Gastrocnemius medialis (tissue), 4 donors: ENCODE measurements around the gene AP2S1. TPM values are rescaled to one million over a fixed set of nuclear protein-coding genes. Genes with fewer than 3 reads are reported as not detected.

Experiments used
- ATAC-seq, 2 donors: fragments of 150-250 bp; one replicate each; pipeline ENCODE4 v1.9.1; 2016
- DNase-seq, 2 donors: peaks; one replicate each; pipeline ENCODE4 v3.0.0-alpha.2; 2019
- H3K27ac ChIP-seq, 4 donors: fragments of 200-600 bp; sonication (generic); 1 replicate in 1 of 4; 2 replicates in 3 of 4; pipeline ENCODE4 v1.5.1; 2016 to 2018; ENCODE audit warnings: mild to moderate bottlenecking in 2 of 4, moderate library complexity in 1 of 4
- H3K27me3 ChIP-seq, 3 donors: fragments of 200-600 bp; sonication (generic) in 2 of 3; 1 replicate in 1 of 3; 2 replicates in 2 of 3; pipeline versions ENCODE4 v1.5.1 to v1.6.0; 2016 to 2019; ENCODE audit warnings: mild to moderate bottlenecking in 1 of 3, moderate library complexity in 1 of 3
- H3K36me3 ChIP-seq, 2 donors: fragments of 200-600 bp; sonication (generic) in 1 of 2; one replicate each; pipeline ENCODE4 v1.5.1; 2017 to 2018
- H3K4me1 ChIP-seq, 2 donors: fragments of 200-600 bp; sonication (generic) in 1 of 2; one replicate each; pipeline ENCODE4 v1.5.1; 2016 to 2017; ENCODE audit warnings: mild to moderate bottlenecking in 2 of 2
- H3K4me3 ChIP-seq, 4 donors: fragments of 200-600 bp; sonication (generic) in 3 of 4; 1 replicate in 1 of 4; 2 replicates in 3 of 4; pipeline ENCODE4 v1.5.1; 2016 to 2019; ENCODE audit warnings: mild to moderate bottlenecking in 2 of 4
- H3K9me3 ChIP-seq, 3 donors: fragments of 200-600 bp; sonication (generic) in 2 of 3; 1 replicate in 1 of 3; 2 replicates in 2 of 3; pipeline ENCODE4 v1.5.1; 2016 to 2019
- POLR2A ChIP-seq, 2 donors: fragments of 450-650 bp; IDR thresholded peaks; one replicate each; pipeline ENCODE4 v1.6.1; 2017; ENCODE audit warnings: antibody characterized with exemption in 2 of 2, mild to moderate bottlenecking in 2 of 2, moderate library complexity in 2 of 2
- in situ Hi-C, 4 donors: fragments of 200-750 bp; cut with MboI; loops; one replicate each; pipeline versions ENCODE4 v1.15.0 to v1.8.0; 2017; ENCODE audit warnings: low sequenced_read_pairs in 4 of 4
- intact Hi-C: fragments of 100-400 bp; cut with DNase I; formaldehyde crosslinking; loops from one replicate; pipeline ENCODE4 v1.15.1; 2023; ENCODE audit warnings: low total_unique reads
- total RNA-seq, 4 donors: library from RNA; depleted of rRNA; stranded (reverse); fragments of >200 nt; gene quantifications; one replicate each; pipeline versions ENCODE4 v1.1.0 to v1.2.3, GENCODE V29; 2016
- TF ChIP-seq, protein P1 (sequence below), 5 experiments: fragments of 450-650 bp in 3 of 5; fragments of 200-600 bp in 2 of 5; sonication (generic) in 2 of 5; IDR thresholded peaks in 4 of 5; conservative IDR thresholded peaks in 1 of 5; 1 replicate in 4 of 5; 2 replicates in 1 of 5; pipeline ENCODE4 v1.5.1; 2016 to 2019; ENCODE audit warnings: antibody characterized with exemption in 5 of 5, mild to moderate bottlenecking in 3 of 5, moderate library complexity in 3 of 5

Gene AP2S1
- total RNA-seq, 4 donors from 2014 or later: 42.7 to 94.1 (median 64.9) TPM

DNA sequence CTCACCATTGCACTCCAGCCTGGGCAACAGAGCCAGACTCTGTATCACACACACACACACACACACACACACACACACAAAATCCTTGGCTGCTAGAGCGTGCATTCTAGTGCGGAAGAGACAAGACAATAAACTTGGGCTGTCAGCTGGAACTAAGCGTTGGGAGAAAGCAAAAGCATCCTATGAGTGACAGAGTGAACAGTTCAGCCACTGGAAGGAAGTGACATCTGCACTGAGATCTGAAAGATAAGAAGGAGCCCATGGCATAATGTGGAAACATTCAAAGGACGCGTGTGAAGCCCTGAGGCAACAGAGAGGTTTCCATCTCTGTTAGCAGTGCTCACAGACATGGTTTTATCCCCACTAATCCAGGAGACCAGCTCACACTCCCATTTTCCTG lies 58.7 kb downstream of the AP2S1 start:
- Histone ChIP-seq H3K4me3 (no peak overlapping the region), H3K27ac (no peak overlapping the region), H3K9me3 (no peaks in the 10 kb centered on the region), H3K36me3 (no peaks in the 10 kb centered on the region), H3K4me1 (peaks cover 5 to 8% of the 10 kb centered on the region in 2 donors), H3K27me3 (peaks cover 9 to 16% (median 11%) of the 10 kb centered on the region in 3 donors)
- in situ Hi-C loops: no loop called here
- no peak for ATAC-seq
- DNase-seq: no peak
- intact Hi-C loops: no loop called here
- TF ChIP-seq, protein P1, sequence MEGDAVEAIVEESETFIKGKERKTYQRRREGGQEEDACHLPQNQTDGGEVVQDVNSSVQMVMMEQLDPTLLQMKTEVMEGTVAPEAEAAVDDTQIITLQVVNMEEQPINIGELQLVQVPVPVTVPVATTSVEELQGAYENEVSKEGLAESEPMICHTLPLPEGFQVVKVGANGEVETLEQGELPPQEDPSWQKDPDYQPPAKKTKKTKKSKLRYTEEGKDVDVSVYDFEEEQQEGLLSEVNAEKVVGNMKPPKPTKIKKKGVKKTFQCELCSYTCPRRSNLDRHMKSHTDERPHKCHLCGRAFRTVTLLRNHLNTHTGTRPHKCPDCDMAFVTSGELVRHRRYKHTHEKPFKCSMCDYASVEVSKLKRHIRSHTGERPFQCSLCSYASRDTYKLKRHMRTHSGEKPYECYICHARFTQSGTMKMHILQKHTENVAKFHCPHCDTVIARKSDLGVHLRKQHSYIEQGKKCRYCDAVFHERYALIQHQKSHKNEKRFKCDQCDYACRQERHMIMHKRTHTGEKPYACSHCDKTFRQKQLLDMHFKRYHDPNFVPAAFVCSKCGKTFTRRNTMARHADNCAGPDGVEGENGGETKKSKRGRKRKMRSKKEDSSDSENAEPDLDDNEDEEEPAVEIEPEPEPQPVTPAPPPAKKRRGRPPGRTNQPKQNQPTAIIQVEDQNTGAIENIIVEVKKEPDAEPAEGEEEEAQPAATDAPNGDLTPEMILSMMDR (IDR thresholded peaks at IDR 0.05 in 4 of 5, conservative IDR thresholded peaks at IDR 0.05 in 1 of 5): no peak
- no peak for TF ChIP-seq POLR2A (IDR thresholded peaks at IDR 0.05)

DNA sequence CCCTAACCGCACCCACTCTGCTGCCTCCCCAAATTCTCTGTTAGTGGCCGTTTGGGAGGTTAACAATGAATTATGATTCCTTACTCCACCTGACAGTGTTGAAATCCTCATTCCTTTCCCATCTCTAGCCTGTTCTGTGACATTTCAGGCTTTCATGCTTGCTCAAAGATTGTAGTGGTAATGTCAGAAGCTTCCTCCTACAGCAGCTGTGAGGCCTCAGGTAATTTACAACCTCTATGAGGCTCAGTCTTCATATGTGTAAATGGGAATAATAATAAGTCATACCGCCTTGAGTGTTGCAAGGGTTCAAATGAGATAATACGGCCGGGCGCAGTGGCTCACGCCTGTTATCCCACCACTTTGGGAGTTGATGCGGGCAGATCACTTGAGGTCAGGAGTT lies 61.3 kb downstream of the AP2S1 start:
- in situ Hi-C loops (no loop called here), intact Hi-C loops (no loop called here)
- H3K27ac ChIP-seq: no peak overlapping the region
- no peak for TF ChIP-seq POLR2A (IDR thresholded peaks at IDR 0.05)
- TF ChIP-seq, protein P1 (IDR thresholded peaks at IDR 0.05 in 4 of 5, conservative IDR thresholded peaks at IDR 0.05 in 1 of 5): no peak
- DNase-seq: no peak
- H3K4me3 ChIP-seq: no peak overlapping the region
- ATAC-seq: no peak
- H3K36me3 ChIP-seq: no peaks in the 10 kb centered on the region
- H3K27me3 ChIP-seq: peaks cover 11 to 27% (median 18%) of the 10 kb centered on the region in 3 donors
- H3K4me1 ChIP-seq: peaks cover 11 to 14% of the 10 kb centered on the region in 2 donors
- H3K9me3 ChIP-seq: no peaks in the 10 kb centered on the region

DNA sequence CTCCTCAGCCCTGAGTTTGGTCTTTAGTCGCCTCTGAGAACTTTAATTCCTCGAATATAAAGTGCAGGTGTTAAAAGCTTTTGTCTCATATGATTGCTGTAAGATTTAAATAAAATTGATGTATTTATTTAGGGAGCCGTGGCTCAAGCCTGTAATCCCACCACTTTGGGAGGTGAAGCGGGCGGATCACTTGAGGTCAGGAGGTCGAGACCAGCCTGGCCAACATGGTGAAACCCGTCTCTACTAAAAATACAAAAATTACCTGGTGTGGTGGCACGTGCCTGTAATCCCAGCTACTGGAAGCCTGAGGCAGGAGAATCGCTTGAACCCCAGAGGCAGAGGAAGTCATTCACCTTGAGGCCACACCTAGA lies 61.7 kb downstream of the AP2S1 start:
- in situ Hi-C loops: no loop called here
- no peaks in the 10 kb centered on the region for H3K9me3 ChIP-seq
- no peak for TF ChIP-seq POLR2A (IDR thresholded peaks at IDR 0.05)
- TF ChIP-seq, protein P1 (IDR thresholded peaks at IDR 0.05 in 4 of 5, conservative IDR thresholded peaks at IDR 0.05 in 1 of 5): no peak
- peak overlapping the region in 2 of 4 donors; percentile 61 to 65 for H3K4me3 ChIP-seq
- no peak overlapping the region for H3K27ac ChIP-seq
- DNase-seq (no peak), ATAC-seq (no peak)
- H3K4me1 ChIP-seq: peaks cover 13 to 14% of the 10 kb centered on the region in 2 donors
- intact Hi-C loops: no loop called here
- no peaks in the 10 kb centered on the region for H3K36me3 ChIP-seq
- H3K27me3 ChIP-seq: peaks cover 11 to 27% (median 18%) of the 10 kb centered on the region in 3 donors

DNA sequence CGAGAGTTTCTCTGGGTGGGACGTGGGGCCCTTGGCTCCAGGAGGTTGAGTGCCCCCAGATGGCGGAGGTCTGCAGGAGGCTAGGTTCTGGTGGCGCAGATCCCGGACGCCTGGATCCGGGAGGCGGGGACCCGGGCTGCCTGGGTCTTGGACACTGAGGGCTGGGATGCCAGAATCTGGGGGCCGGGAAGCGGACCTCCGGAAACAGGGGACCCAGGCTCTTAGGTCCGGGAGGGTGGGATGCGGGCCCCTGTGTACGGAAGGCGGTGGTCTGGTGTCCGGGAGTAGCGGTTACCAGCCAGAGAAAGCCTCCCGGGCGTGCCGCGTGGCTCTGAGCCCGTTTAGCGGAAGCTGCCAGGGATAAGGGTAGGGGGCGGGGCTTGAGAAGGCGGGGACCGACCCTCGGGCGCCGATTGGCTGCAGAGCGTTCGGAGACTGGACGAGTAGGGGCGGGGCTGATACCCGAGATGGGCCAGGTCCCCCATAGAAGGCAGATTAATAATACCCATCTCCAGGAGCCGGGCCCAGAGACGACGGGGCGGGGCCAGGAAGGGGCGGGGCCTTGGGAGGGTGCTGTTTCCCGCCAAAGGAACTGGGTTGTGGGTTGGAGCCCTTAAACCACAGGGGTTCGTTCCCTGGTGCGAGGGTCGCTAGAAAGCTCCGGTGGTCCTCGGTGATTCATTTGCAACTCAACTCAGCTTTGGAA lies 62.2 kb downstream of the AP2S1 start, which contains the start of gene SLC1A5:
TSS of gene SLC1A5 (minus strand) at position 333 of the 706 bp plus-strand sequence. CDS start 629 bp downstream, outside the sequence.
- intact Hi-C loops: no loop called here

More for the DNA sequence above, 62.2 kb downstream of the AP2S1 start, which contains the start of gene SLC1A5:
- H3K27me3 ChIP-seq: peaks cover 11 to 23% (median 18%) of the 10 kb centered on the region in 3 donors
- peak; percentile 86 to 90 for DNase-seq
- peak; percentile 78 to 90 for TF ChIP-seq POLR2A (IDR thresholded peaks at IDR 0.05)
- TF ChIP-seq, protein P1 (IDR thresholded peaks at IDR 0.05 in 4 of 5, conservative IDR thresholded peaks at IDR 0.05 in 1 of 5): no peak
- H3K4me1 ChIP-seq: peaks cover 13 to 14% of the 10 kb centered on the region in 2 donors
- peak; percentile 78 to 83 for ATAC-seq
- H3K36me3 ChIP-seq: no peaks in the 10 kb centered on the region
- H3K9me3 ChIP-seq: no peaks in the 10 kb centered on the region
- peak within 1 kb of the TSS; percentile 57 to 65 (median 62) for H3K4me3 ChIP-seq
- in situ Hi-C loops: no loop called here
- peak within 1 kb of the TSS; percentile 67 to 80 (median 72) for H3K27ac ChIP-seq

Other genes with a start within 250 kb of the AP2S1 start
- 100 to 1,000 TPM; 109 to 170 (median 142) TPM for gene CALM3, start 249.5 kb downstream of the AP2S1 start, total RNA-seq
- gene PTGIR, start 225.8 kb downstream of the AP2S1 start, total RNA-seq: 1 to 10 TPM in 3 of 4 donors, under 1 TPM in 1; 0.87 to 1.7 (median 1.3) TPM
- gene GNG8, start 214.6 kb downstream of the AP2S1 start, total RNA-seq: not detected
- 1 to 10 TPM in 1 of 4 donors, under 1 TPM in 3; 0.26 to 1.0 (median 0.39) TPM for gene DACT3, start 189.7 kb downstream of the AP2S1 start, total RNA-seq
- 1 to 10 TPM; 4.2 to 7.2 (median 6.1) TPM for gene PRKD2, start 133.7 kb downstream of the AP2S1 start, total RNA-seq
- gene FKRP, start 104.8 kb downstream of the AP2S1 start, total RNA-seq: 10 to 100 TPM; 16.5 to 23.0 (median 18.9) TPM
- gene STRN4, start 104.4 kb downstream of the AP2S1 start, total RNA-seq: 10 to 100 TPM; 45.5 to 75.7 (median 57.9) TPM
- gene SLC1A5, start 62.3 kb downstream of the AP2S1 start, total RNA-seq: 10 to 100 TPM in 3 of 4 donors, 1 to 10 TPM in 1; 7.6 to 18.5 (median 10.7) TPM
- gene ARHGAP35, start 10.2 kb upstream of the AP2S1 start, total RNA-seq: 10 to 100 TPM; 16.1 to 43.6 (median 32.7) TPM
- 1 to 10 TPM in 1 of 4 donors, under 1 TPM in 1, not detected in 2; 0.61 to 1.1 TPM for gene NPAS1, start 169.0 kb upstream of the AP2S1 start, total RNA-seq
- 10 to 100 TPM; 46.3 to 94.7 (median 71.5) TPM for gene TMEM160, start 197.8 kb upstream of the AP2S1 start, total RNA-seq